Non-pigmented ciliary epithelial cell (primary cell): ENCODE results near the gene HIGD1A.

Experiments
- DNase-seq: peaks from one replicate; pipeline ENCODE4 v3.0.0-alpha.2; 2010; ENCODE audit warnings: low read depth

The HIGD1A gene

GRCh38 chr3:42799376-42799775 is 4.9 kb downstream of the HIGD1A start:
- DNase-seq, result no peak

- DNase-seq, result no peak
Observed at GRCh38 chr3:42796332-42796885, 7.9 kb downstream of the HIGD1A start.

- no peak for DNase-seq
Observed at GRCh38 chr3:42795621-42796181, 8.6 kb downstream of the HIGD1A start.

GRCh38 chr3:42790714-42791229 is 13.5 kb downstream of the HIGD1A start:
- no peak for DNase-seq

GRCh38 chr3:42786631-42787030 is 17.7 kb downstream of the HIGD1A start:
- no peak for DNase-seq

GRCh38 chr3:42786212-42786611 is 18.1 kb downstream of the HIGD1A start:
- DNase-seq, result no peak

GRCh38 chr3:42780892-42781700 is 23.2 kb downstream of the HIGD1A start:
- peak; percentile 55 for DNase-seq

GRCh38 chr3:42780398-42780797 is 23.9 kb downstream of the HIGD1A start:
- no peak for DNase-seq

GRCh38 chr3:42778644-42779043 is 25.6 kb downstream of the HIGD1A start:
- peak; percentile 46 for DNase-seq

GRCh38 chr3:42773409-42773751 is 30.9 kb downstream of the HIGD1A start:
- DNase-seq, result no peak

- DNase-seq, result peak; percentile 35
Observed at GRCh38 chr3:42772670-42773408, 31.5 kb downstream of the HIGD1A start, which contains the start of gene CCDC13. CCDC13 (minus strand) TSS chr3:42773253; CDS start chr3:42758345, 14,908 bp downstream.

GRCh38 chr3:42771271-42771670 is 33.0 kb downstream of the HIGD1A start:
- DNase-seq, result no peak

- DNase-seq, result no peak
Observed at GRCh38 chr3:42769477-42770131, 34.7 kb downstream of the HIGD1A start.

GRCh38 chr3:42764561-42765295 is 39.6 kb downstream of the HIGD1A start:
- DNase-seq, result no peak

- no peak for DNase-seq
Observed at GRCh38 chr3:42764115-42764514, 40.2 kb downstream of the HIGD1A start.

GRCh38 chr3:42763021-42763420 is 41.3 kb downstream of the HIGD1A start:
- DNase-seq, result no peak

GRCh38 chr3:42762046-42762724 is 42.1 kb downstream of the HIGD1A start:
- no peak for DNase-seq

GRCh38 chr3:42758126-42758525 is 46.2 kb downstream of the HIGD1A start:
- no peak for DNase-seq

- DNase-seq, result no peak
Observed at GRCh38 chr3:42756681-42757213, 47.5 kb downstream of the HIGD1A start.
